ENCODE results near the gene APEX1. TPM values are rescaled to one million over a fixed set of nuclear protein-coding genes. Genes with fewer than 3 reads are reported as not detected.

The APEX1 gene
- 279 and 291 TPM in 2 replicates for polyA plus RNA-seq (2012; rRNA removed)
- polyA plus RNA-seq (2012; cell fraction: cytosol; rRNA removed): 279 and 296 TPM in 2 replicates
- polyA plus RNA-seq (2012; cell fraction: nucleus; rRNA removed): 294 and 297 TPM in 2 replicates

GRCh38 chr14:20454516-20455354 lies at the start of gene APEX1, which contains the start of gene OSGEP:
Gene APEX1, plus strand, starts transcription at chr14:20455226. Its CDS starts 420 bp downstream, at chr14:20455646.
Gene OSGEP, minus strand, starts transcription at chr14:20454812. Its CDS starts 129 bp downstream, at chr14:20454683.
- CTCF ChIA-PET: interaction anchor here (0.8 to 2.7 kb wide), 5 partner anchors 39 to 155 kb away, joined by 3 to 7 read pairs (median 6); no protein-coding TSS in a partner anchor
- H3K79me2 ChIP-seq (ENCODE audit: insufficient read depth): peaks cover 51% of the 10 kb centered on the region
- TF ChIP-seq PBX3 (IDR thresholded peaks at IDR 0.05): peak; percentile 8; the same call in 1 of the 2 replicates
- peak; percentile 97 for TF ChIP-seq MXI1 (IDR thresholded peaks at IDR 0.05; ENCODE audit: low read depth, low read length)
- TF ChIP-seq EP300 (IDR thresholded peaks at IDR 0.05; ENCODE audit: borderline replicate concordance in 1 of 2, low read depth in 1 of 2, low read length in 1 of 2): no peak
- peak; percentile 92 for TF ChIP-seq ZBTB33 (IDR thresholded peaks at IDR 0.05; ENCODE audit: borderline replicate concordance, low read depth)
- peak; percentile 60; the same call in 1 of the 2 replicates for TF ChIP-seq YY1 (IDR thresholded peaks at IDR 0.05; ENCODE audit: low read depth)
- no peak for TF ChIP-seq FOSL2 (IDR thresholded peaks at IDR 0.05; ENCODE audit: borderline replicate concordance, low read depth)
- peak; percentile 34; the same call in 1 of the 2 replicates for TF ChIP-seq NFIC (IDR thresholded peaks at IDR 0.05; ENCODE audit: borderline replicate concordance)
- TF ChIP-seq JUND (IDR thresholded peaks at IDR 0.05): no peak
- TF ChIP-seq CTCF (IDR thresholded peaks at IDR 0.05): no peak
- TF ChIP-seq IRF3 (IDR thresholded peaks at IDR 0.05; ENCODE audit: low read depth, low read length): peak; percentile 16; the same call in 1 of the 2 replicates
- peak; percentile 99 for TF ChIP-seq MAX (IDR thresholded peaks at IDR 0.05; ENCODE audit: low read depth)
- peak; percentile 76 for TF ChIP-seq POLR2AphosphoS5 (IDR thresholded peaks at IDR 0.05; ENCODE audit: low read depth, low read length)
- TF ChIP-seq TAF1 (IDR thresholded peaks at IDR 0.05; ENCODE audit: borderline replicate concordance, low read depth, low read length): peak; percentile 70
- TF ChIP-seq EZH2phosphoT487 (IDR thresholded peaks at IDR 0.05; ENCODE audit: borderline replicate concordance, low read depth): no peak
- TF ChIP-seq USF1 (IDR thresholded peaks at IDR 0.05; ENCODE audit: borderline replicate concordance, low read depth): peak; percentile 100
- peak; percentile 74; the same call in 1 of the 2 replicates for TF ChIP-seq SIN3A (IDR thresholded peaks at IDR 0.05; ENCODE audit: borderline replicate concordance, low read depth, low read length)
- TF ChIP-seq SMC3 (IDR thresholded peaks at IDR 0.05; ENCODE audit: low read depth, low read length): 0 out of 2 replicates have a peak, but pooled peaks have one; percentile 17
- TF ChIP-seq USF2 (IDR thresholded peaks at IDR 0.05; ENCODE audit: borderline replicate concordance, low read depth, low read length): peak; percentile 99
- TF ChIP-seq FOXM1 (IDR thresholded peaks at IDR 0.05; ENCODE audit: low read depth): no peak
- TF ChIP-seq ELF1 (IDR thresholded peaks at IDR 0.05): no peak; the same call in 1 of the 2 replicates
- peak; percentile 85 for TF ChIP-seq CHD2 (IDR thresholded peaks at IDR 0.05; ENCODE audit: low read length, partially characterized antibody)
- TF ChIP-seq TEAD4 (IDR thresholded peaks at IDR 0.05; ENCODE audit: borderline replicate concordance, insufficient read depth): no peak

More at GRCh38 chr14:20454516-20455354, at the start of gene APEX1, which contains the start of gene OSGEP:
- no peaks in the 10 kb centered on the region for H4K20me1 ChIP-seq (ENCODE audit: insufficient read depth)
- H2AFZ ChIP-seq (ENCODE audit: low read depth): peak within 1 kb of the TSS; percentile 82
- H3F3A ChIP-seq (replicated peaks; ENCODE audit: insufficient read depth): peaks cover 12% of the 10 kb centered on the region
- H3K4me3 ChIP-seq (ENCODE audit: low read depth in 2 of 2, low read length in 1 of 2): peak within 1 kb of the TSS; percentile 92
- POLR2A ChIA-PET: interaction anchor here (0.8 to 3.0 kb wide), 10 partner anchors 9 to 227 kb away, joined by 3 to 35 read pairs (median 5); partner anchors contain the start of genes CCNB1IP1, PARP2, PNP and TEP1
- peaks cover 50 to 57% of the 10 kb centered on the region in 2 experiments for H3K36me3 ChIP-seq (replicated peaks in 1 of 2; ENCODE audit: control insufficient read depth in 1 of 2, insufficient read depth in 2 of 2, low read length in 1 of 2)
- peak within 1 kb of the TSS; percentile 92 for H3K9ac ChIP-seq
- WGBS (ENCODE audit: low lambda C conversion rate): 0% methylated on average over 38 of the region's 56 CpGs
- H3K27me3 ChIP-seq (ENCODE audit: insufficient read depth): no peaks in the 10 kb centered on the region
- H3K9me2 ChIP-seq: no peaks in the 10 kb centered on the region
- peak within 1 kb of the TSS; percentile 96 for H3K4me2 ChIP-seq
- peak within 1 kb of the TSS; percentile 92 to 96 for H3K27ac ChIP-seq (ENCODE audit: low read depth in 2 of 2, low read length in 1 of 2)
- peak; percentile 95 for DNase-seq
- H3K4me1 ChIP-seq (ENCODE audit: control insufficient read depth in 1 of 2, insufficient read depth in 2 of 2, low read depth in 1 of 2, low read length in 1 of 2): peaks cover 5 to 6% of the 10 kb centered on the region in 2 experiments; a peak in 3 of 4 replicates
- no peaks in the 10 kb centered on the region for H3K9me3 ChIP-seq

Measured in SK-N-SH (cell line).